ENCODE results near the gene USP36.

The USP36 gene

DNA sequence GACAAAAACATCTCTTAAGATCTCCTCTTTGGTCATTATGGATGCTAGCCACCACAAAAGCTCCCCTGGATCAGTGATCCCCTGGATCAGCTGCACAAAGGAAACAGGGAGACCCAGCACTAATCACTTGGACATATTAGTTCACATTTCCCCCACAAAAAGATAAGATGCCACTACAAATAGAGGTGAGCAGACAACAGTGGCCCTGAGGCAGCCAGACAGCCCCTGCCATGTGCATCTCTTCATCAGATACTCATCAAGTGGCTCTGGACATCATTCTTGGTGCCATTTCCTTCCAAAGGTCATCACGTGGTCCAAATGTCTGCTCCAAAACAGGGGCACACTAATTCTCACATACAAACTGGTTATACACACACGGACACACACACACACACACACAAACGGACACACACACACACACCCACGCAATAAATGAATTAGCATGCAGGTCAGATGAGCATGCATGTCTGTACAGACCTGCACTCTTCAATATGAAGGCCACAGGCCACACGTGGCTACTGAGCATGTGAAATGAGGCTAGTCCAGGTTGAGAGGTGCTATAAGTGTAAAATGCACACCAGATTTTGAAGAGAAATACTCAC, 4.1 kb downstream of the USP36 start:
- no peak for DNase-seq

DNA sequence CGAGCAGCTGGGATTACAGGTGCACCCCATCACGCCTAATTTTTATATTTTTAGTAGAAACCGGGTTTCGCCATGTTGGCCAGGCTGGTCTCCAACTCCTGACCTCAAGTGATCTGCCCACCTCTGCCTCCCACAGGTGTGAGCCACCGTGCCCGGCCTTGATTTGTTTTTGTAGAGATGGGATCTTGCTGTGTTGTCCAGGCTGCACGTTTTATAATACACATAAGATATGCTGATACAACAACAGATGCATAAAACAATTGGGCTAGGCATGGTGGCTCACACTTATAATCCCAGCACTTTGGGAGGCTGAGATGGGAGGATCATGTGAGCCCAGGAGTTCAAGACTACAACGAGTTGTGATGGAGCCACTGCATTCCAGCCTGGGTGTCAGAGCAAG, 6.0 kb downstream of the USP36 start:
- no peak for DNase-seq

DNA sequence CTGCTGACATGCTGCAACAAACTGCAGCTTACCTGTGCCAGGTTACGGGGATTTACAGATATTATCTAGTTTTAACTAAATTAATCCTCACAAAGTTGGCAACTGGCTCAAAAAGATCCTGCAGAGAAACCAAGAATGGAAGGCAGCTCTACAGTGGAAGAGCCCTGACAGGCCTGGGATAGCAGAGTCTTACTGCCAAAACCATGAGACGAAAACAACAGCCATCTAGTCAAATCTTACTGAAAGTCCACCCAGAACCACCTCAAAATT, 8.1 kb downstream of the USP36 start:
- no peak for DNase-seq

DNA sequence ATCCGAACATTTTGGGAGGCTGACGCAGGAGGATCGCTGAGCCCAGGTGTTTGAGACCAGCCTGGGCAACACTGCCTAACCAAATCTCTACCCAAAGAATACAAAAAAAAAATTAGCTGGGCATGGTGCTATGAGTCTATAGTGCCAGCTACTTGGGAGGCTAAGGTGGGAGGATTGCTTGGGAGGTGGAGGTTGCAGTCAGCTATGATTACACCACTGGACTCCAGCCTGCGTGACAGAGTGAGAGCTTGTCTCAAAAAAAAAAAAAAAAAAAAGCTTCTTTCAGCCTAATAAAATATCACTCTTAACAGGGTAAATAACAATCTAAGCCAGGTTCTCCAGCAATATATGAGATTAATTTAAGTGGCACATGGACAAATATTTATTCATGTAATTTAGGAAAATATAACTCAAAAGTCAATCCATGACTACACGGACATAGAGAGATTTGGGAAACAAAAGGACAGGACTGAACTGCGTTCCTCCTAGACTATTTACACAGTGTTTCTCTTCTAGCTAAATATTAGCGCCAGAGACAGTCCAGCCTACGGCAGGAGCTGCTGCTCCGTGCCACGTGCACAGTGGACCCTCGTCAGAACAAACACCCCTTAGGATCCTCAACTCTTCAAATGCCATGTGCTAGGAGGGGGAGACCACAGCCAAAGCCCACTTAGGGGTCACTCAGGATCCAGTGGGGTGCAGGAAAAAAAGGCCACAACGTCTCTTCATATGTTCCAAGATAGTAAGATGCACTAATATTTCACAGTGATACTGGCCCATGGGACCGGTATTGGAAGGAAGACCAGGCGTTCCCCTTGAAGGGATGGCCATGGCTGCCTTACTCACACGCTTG, 8.7 kb downstream of the USP36 start:
- no peak for DNase-seq

DNA sequence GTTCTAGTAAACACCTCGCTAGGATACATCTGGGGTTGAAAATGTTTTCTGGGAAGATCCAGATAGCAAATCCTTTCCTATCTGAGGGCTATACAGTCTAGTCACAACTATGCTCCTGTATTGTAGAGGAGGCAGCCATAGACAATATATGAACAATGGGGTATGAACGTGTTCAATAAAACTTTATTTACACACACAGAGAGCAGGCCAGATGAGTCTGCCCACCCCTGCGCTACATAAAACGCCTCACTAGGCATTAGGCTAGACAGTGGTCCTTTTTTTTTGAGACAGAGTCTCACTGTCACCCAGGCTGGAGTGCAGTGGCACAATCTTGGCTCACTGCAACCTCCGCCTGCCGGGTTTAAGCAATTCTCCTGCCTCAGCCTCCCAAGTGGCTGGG, 11.1 kb downstream of the USP36 start:
- DNase-seq, result no peak

DNA sequence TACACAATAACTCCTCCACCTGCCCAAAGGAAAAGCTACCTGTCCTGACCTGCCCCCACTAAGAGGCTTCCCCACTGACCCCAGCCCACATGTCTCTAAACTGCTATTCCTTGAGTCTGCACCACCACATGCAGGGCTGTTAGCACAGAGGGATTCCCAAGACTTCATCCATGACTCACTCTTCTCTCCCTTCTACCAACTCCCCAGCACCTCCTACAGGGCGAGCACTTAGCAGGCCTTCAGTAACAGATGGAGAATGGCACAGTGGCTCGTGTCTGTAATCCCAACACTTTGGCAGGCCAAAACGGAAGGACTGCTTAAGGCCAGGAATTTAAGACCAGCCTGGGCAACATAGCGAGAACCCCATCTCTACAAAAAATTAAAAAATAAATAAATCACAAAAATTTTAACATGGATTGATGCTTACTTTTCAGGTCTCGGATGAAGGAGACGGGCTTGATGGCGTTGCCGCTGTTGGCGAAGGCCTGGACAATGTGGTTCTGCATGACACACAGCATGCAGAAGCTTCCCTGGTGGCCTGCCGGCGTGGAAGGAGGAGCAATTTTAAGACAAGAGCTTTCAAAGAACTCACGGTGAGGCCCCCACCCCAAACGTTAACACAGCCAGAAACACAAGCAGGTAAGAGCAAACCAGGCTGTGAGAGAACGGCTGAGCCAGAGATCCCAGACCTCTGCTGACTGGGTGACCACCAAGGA, 12.0 kb downstream of the USP36 start:
- DNase-seq, result no peak

DNA sequence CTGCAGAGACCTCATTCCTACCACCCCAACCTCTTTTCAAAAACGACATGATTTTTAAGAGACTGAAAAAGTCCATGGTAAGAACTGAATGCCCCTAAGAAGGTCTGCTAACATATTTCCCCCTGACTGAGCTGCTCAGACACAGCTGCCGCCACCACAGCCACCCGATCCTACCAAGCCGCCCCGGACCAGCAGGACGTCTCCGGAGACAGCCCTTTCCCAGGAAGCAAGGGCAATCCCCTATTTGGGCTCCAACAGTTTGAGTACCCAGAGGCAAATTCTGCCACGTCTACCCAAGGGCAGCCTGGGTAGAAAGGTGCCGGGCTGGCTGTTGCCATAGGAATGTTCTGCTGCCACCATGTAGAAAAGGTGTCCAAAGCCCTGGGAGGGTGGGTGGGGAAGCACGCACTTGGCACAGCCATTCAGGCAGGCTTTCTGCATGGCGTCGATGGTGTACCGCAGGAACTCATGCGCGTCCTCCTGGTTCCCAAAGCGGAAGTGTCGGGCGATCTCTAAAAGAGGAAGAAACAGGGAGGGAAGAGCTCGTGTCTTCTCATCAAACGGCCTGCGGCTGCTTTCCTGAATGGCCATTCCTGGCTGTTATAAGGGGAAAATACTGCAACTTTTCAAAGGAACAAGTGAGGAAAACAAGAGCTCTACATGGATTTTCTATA, 13.6 kb downstream of the USP36 start:
- no peak for DNase-seq

DNA sequence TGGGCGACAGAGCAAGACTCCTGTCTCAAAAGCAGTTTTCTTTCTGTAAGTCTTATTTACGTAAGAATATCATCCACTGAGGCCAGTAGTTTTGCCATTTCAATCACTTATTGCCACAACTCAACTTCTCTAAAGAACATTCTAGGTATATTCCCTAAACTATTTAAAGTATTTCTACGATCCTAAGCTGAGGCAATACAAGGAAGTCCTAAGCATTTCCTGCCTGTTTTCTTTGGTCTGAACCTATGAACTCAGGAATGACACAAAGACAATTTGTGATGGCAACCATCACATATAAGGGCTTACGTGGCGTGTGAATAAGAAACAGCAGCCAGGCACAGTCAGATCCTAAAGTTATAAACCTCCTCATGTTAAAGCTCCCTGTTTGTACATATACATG, 14.2 kb downstream of the USP36 start:
- no peak for DNase-seq

DNA sequence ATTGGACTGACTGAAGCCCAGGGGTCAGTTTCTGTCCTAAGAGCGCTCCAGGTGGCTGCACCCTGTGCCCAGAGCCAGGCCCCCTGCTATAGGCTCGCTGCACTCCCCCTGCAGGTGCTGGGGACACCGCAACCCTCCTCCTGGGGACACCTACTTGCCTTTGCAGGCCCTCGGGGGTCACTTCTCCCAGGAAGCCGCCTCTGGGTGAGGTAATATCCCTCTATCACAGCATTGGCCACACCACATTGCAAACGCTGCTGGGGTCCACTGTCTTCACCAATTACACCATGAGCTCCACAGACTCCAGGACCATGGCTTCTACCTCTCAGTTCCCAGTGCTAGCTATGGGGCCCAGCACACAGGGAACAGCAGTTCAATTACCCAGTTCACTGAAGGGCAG, 14.9 kb downstream of the USP36 start:
- no peak for DNase-seq

DNA sequence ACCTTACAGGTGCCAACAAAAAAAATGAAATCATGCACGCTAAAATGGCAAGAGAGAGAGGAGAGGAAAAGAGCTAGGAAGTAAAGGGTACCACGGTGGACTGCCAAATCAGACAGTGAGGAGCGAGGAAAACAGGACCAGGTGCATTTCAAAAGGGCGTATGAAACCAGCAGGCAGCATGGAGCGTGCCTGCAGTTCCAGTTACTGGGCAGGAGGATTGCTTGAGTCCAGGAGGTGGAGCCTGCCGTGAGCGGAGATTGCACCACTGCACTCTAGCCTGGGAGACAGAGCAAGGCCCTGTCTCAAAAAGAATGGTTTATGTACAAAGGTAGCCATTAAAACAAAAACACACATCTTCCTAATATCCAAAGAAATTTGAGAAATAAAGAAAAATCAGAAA, 16.4 kb downstream of the USP36 start:
- no peak for DNase-seq

DNA sequence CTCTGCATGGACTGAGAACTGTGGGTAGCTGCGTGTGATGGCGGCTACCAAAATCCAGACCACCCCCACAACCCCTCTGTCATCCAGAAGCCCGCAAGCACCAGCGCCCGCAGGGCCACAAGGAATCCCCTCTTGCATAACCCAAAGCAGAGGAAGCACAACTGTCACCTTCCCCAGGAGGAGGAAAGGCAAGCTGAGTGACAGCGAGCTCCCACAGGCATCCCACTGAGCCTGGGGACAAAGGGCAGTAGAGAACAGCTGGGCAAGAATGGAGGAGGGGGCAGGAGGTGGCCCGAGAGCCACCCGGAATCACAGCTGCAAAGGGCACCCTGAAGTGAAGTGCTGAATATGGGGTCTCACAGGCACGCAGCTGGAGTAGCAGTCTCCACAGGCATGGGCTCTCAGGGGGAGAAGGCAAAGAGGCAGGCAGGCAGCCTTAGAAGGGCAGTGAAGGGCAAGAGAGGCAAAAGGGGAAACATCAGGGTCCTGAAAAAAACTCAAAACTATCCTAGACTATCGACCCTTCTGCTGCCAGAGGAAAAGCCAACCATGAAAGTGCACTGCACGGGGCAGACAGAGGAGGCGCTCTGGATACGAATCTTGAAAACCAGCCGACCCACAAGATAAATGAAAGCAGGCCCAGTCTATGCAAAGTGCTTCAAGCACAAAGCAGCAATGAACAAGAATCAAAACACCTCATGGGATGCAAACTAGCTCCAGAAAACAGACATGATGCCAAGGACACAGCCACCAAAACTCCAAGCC, 17.1 kb downstream of the USP36 start:
- no peak for DNase-seq

DNA sequence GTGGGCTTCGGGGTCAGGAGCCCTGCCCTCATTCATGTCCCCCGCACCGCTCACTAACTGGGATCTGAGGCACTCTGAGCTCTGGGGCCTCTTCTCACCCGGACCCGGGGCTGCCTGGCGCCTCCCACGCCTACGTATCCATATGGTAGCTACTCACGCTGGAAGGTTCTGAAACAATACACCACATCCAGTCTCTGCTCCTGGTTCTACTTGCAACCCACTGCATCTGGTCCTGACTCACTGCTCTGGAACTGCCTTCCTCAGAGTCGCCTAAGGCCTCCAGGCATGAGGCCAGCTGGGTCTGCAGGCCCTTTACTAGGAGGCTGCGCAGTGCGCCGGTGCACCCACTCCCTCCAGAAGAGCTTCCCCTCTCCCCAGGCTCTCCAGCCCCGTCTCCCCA, 18.1 kb downstream of the USP36 start:
- DNase-seq, result no peak

DNA sequence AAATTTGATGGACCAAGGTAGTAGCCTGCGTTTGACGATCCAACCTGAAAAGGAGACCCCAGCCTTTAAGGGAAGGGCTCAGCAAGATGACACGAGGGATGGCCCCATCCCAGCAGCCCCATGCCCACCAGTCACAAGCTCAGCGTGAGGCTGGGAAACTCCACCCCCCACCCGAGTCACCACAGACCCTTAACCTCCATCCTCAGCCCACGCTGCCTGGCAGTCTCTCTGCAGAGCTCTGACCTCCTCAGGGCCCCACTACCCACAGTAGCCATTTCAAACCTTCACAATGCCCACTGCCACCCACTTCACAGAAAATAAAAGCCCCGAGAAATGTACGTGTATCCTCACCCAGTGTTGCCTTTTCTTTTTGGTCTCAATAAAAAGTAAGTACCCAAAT, 18.7 kb downstream of the USP36 start:
- DNase-seq, result no peak

DNA sequence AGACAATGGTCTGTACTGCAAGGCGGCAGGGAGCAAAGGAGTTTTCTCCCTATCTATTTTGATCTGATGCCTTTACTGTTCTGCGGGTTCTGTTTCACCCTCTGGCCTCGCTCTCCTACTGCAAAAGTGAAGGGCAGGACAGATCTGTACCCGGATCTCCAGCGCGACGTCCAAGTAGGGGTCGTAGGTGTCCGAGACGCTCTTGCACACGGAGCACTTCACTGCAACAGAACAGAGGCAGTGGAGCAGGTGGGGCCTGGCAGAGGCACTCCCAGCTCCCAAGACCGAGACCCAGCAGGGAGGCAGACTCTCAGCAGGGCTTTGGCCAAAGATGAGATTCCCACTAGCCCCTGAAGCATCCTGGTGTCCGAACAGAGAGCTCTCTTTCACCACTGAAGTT, 19.8 kb downstream of the USP36 start:
- DNase-seq, result no peak

DNA sequence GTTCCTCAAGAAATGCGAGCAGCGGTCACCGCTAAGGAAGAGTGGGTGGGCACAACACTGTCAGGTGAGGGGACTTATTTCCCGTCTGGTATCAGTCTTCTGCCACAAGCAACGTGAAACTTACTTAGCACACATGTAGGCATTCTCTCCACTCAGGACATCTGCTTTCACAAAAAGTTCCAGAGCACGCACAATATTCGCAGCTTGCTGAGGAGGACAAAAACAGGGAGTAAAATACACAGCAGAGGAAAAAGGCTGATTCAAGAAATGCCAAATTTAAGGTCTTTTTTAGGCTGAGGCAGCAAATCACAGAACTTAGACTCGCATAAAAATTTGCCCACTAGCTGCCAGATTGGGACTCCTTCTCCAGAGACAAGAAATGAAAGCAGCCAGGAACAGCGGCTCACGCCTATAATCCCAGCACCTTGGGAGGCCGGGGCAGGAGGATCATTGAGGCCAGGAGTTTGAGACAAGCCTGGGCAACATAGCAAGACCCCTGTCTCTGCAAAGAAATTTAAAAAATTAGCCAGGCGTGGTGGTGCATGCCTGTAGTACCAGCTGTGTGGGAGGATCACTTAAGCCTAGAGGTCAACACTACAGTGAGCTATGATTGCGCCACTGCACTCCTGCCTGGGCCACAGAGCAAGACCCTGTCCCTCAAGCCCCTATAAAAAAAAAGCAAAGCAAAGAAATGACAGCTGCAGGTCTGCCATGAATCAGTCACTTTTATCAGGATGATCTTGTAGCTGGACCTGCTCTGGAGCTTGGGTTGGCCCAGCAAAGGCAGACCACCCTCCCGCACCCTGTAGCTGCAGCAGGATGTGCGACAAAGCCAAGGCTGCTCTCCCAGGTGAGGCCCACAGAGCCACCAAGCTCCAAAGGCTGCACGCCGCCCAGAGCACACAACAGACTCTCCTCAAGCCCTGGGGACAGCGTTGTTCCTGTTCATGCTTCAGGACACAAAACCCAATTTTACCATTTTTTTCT, 20.5 kb downstream of the USP36 start:
- DNase-seq, result no peak

DNA sequence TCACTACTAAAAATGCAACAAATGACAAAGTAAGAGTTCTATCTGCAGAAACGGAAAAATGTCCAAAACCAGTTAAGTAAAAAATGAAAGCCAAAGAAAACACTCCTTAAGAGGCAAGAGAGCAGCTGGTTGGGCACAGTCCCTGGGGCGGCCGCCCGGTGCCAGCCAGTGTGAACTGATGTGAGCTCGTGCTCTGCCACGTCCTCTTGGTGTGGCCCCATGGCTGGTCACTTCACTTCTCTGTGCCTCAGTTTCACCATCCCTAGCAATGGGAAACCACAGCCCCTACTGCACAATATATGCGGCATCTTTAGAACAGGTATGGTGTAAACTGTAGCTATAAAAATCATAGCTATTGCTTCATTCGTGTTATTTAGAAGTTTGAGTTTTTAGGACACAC, 21.2 kb downstream of the USP36 start:
- peak in 1 of 5 experiments; percentile 48 for DNase-seq

DNA sequence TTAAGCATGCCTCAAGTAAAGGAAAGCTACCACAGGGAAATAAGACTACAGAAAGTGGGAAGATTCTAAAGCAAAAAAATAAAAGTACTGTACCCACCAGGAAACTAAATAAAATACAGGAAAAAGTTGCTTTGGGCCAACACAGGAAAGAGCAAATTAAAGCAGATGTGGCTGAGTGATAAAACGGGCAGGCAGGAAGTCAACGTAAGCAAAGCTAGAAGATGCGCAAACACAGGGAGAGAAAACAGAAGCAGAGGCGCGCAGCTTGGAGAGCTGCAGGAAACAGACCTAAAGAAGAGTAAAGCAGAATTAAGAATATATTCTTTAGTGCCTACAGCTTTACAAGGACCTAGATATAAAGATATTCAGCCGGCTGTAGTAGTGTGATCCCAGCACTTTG, 21.7 kb downstream of the USP36 start:
- DNase-seq, result peak in 3 of 5 experiments; percentile 63 to 92 (median 76)

DNA sequence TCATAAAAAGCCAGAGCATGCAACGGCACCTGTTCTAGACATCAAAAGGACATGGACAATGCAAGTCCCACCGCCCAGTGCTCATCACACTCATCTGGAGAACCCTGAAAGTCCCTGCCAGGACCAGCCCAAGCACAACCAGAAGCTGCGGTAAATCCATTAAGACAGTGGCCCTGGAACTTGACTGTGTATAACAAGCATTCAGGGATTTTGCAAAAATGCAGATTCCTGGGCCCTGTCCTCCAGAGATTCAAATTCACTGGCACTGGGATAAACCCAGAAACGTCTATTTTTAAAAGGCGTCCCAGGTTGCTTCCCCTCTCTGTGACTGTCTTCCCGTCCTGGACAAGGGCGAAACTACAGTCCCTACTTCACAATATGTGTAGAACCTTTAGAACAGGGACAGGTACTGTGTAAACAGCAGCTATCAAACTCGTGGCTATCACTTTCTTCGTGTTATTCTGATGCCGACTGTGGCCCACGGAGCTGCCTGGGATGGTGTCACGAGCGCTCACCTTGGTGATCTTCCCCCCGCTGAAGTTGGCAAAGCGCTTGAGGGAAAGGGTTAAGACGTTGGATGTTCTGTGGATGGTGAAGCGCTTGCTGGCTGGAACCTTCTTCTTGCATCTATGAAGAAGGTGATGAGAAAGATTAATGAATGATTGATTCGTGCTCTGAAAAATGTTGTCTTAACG, 22.3 kb downstream of the USP36 start:
- no peak for DNase-seq

DNA sequence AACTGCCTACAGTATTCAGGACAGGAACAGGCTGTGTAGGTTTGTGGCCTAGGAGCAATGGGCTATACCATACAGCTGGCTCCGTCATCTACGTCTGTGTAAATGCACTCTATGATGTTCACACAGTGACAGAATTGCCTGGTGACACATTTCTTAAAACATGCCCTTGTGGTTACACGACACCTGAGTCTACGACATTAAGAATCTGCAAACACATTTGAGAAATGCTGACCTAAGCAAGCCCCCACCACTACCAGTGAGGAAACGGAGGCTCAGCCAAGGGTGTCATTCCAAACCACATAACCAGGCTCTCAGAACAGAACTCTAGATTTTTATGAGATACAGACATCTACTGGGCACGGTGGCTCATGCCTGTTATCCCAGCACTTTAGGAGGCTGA, 23.5 kb downstream of the USP36 start:
- peak in 4 of 5 experiments; percentile 39 to 99 (median 78) for DNase-seq

DNA sequence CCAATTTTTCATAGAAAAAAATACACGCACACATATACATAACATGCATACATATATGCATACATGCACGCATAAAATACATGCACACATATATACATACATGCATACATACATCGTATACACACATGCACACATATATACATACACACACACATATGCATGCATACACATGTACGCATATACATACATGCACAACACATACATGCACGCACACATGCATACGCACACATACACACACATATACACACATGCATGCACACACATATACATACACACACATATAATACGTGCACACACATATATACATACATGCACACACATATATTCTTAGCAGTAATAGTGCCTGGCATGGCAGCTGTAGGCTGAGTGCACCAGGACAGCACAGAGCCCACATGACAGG, 24.9 kb downstream of the USP36 start:
- no peak for DNase-seq

DNA sequence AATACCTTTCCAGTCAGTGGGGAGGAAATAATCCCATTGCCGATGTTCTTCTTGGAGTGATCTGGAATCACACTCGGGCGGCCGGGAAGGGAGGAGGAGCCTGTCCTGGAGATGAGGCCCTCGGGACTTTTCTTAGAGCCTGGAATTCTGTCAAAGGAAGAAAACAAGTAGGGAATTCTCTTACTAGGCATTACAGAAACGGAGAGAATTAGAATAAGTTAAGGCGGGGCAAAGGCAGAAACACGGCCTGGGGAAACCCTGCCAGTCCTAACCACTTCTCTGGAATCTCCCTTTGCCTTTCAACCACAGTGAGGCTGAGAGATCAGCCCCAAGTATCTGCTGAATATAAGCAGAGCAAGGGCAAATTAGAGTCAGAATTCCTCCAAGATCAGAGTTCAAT, 27.8 kb downstream of the USP36 start:
- no peak for DNase-seq

Measured in T-helper 2 cell (primary cell).